Stimulated activated CD8-positive, alpha-beta memory T cell treated with anti-CD3 and anti-CD28 coated beads, Interleukin-2, amount 100 ng/mL, for 48 hours (primary cell): Measurements from ENCODE around the gene B4GALT2.

Source experiments
- DNase-seq, 2 donors: peaks; one replicate each; pipeline ENCODE4 v3.0.0-alpha.2; 2020; ENCODE audit warnings: low read depth in 2 of 2

B4GALT2 gene

DNA sequence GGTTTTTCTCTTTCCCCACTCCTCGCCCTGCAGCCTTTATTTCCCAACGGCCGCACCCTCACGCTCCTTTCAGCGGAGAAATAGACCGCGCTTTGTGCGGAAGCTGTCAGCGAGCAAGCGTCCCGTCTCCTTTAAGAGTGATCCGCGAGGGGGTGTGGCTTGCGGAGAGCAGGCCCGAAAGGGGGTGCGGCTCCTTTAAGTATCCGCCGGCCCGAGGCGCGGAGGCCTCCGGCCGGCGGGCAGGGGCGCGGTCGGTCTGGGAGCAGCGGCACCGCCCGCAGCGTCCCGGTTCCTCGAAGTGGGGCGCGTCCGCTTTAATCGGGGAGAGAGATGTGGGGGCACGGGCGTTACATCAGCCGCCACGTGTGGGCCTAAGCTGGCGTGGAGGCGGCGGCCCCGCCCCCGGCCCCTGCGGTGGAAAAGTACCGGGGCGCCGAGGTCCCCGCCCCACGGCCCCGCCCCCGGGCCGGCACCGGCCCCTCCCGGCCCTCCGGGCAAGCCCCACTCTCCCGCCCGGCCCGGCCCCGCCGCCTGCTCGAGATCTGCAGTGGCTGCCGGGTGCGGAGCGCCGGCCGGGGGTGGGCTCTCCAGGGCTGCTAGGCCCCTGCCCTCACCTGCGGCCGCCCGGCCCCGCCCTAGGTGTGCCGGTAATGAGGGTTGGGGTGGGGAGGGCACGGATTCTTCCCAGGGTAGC is 51.0 kb downstream of the B4GALT2 start:
- peak; percentile 80 to 82 for DNase-seq

DNA sequence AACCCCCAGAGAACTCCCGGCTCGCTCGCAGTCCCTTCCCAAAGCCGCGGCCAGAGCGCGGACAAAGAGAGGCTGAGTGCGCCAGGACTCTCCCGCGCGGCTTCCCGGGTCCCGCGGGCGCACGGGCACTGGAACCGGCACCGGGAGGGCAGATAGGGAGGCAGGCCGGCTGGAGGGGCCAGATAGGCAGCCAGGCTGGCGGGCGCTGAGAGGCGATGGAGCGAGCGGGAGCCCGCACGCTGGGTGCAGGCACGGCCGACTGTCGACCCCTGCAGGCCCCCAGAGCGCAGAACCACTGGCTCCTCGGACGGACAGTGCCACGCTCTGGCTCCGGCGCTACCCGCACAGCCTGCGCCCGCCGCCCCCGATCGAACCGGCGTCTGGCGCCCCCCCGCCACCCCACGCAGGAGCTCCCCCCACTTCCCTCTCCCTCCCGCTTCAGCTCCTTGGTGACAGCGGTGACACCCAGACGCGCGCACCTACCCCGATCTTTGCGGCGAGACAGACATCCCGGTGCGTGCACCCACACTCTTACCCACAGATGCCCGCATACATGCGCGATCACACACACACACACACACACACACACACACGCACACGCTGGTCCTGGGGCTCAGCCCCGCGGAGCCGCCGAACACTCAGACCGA is 51.7 kb downstream of the B4GALT2 start:
- peak; percentile 13 to 32 for DNase-seq

DNA sequence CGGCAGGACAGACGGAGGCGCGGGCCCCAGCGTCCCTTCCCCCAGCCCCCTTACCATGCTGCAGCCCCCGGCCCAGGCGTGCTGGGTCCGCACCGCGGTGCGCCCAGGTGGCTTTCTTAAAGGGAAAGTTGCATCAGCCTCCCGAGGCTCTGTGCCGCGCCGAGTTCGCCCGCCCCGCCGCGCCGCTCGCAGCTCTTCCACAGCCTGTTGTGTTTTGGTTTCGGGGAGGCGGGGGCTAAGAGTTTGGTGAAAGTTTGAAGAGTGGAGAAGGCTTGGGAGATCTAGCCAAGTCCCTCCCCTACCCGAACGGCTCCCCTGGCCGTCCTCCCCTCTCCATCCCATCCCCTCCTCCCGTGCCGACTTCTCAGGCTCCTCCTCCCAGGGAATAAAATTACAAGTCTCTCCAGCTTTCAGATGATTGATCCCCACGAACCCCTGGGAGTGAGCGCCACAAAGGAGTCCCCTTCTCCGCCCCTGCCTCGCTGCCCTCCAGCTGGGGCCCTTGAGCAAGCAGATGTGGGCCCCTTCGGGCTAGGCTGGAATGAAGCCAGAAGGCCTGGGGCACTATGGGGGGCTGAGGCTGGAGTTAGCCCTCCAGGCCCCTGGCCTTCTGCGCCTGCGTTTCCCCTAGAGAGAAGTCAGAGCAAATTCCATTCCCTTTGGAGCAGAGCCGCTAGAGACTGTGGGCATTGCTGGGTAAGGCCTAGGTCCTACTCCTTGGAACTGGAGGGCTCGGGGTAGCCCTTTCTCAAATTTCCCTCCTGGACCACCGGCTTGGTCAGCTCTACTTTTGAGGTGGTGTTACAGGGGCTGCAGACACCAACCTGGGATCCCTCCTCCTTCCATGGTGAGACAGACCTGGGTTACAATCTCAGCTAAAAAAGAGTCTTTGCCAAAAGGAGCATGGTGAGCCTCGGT is 52.5 kb downstream of the B4GALT2 start, which contains the start of gene SLC6A9:
SLC6A9 (minus strand) TSS at position 211 of the 918 bp plus-strand sequence. CDS start 7,185 bp downstream, outside the sequence.
- DNase-seq = peak in 1 of 2 donors; percentile 22

DNA sequence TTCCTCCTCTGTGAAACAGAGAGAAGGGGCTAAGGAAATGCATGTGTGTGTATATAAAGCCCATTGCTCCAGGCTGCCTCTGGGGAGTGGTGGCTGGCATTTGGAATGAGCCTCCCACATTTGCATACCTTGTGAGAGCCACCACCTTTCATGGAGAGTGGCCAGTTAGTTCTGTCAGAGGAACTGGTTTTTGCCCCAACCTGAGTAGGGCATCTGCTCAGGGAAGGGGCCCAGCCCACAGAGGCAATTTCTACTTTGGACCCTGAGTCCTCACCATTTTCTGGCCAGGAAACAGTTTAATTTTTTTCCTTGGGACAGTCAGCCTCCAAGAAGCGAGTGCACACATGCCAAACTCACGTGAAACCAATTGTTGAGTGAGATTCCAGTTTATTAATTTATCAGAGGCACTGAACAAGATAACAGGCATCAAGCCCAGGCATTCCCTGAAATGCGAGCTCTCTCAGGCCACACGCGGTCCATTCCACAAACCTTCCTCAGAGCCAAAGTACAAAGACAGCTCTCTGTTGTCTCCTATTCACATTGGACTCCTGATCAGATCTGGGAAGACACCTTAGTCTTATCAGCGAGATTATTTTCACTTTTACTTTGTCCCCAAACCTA is 53.3 kb downstream of the B4GALT2 start:
- DNase-seq = no peak

DNA sequence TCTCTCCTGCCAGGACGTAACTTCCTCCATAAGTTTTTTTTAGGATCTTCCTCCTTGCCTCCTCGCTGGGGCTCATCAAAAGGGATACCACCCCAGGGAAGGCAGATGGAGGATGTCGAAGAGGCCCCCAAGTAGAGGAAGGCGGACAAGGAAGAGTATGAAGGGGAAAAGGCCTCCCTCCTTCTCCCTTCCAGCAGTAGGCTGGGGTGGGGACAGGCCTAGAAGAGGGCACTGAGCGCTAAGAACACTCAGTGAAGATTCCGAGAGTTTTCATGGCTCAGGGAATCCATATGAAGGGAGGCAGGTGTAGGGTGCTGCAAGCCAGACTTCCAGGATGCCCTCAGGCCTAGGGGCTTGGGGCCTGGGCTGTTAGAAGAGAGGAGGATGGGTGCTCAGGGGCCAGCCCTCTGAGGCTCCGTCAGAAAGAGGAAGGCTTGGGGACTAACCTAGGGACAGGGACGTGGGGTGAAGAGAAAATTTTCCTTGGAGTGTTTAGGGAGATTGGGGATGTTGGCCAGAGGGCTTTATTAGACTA is 54.1 kb downstream of the B4GALT2 start:
- DNase-seq = no peak

DNA sequence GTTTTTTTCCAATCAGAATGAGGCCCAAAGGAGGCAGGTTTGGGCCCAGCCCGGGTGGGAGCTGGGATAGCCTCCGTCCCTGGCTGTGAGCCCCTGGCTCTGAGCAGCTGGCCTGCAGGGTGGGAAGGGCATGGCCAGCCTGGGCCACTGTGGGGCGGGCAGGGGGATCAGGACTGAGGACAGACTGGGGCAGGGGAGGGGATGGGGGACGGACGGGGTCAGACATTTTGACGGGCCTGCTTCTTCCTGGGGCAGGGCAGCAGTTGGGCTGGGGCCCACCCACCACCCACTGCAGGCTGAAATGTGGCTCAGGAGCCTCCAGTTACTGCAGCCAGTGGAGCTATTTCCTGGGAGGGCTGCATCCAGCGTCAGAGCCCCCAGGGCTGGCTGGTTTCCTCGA is 54.7 kb downstream of the B4GALT2 start:
- no peak for DNase-seq

DNA sequence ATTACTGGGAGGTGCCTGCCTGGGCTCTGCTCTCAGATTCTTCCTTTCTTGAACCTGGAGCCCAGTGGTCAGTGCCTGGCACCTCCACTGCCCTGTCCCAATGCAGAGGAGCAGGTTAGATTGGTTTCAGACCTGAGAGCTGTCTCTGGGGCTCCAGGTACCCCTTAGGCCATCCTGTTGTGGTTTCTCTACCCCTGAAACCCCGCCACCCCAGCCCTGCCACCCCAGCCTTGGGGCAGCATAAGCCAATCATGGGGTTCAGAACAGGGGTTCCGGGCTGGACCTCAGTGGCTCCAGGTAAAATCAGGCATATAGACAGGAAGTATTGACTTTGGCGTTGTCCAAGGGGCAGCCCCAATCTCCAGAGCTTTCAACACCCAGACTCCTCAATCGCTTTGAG is 55.4 kb downstream of the B4GALT2 start:
- DNase-seq = no peak

DNA sequence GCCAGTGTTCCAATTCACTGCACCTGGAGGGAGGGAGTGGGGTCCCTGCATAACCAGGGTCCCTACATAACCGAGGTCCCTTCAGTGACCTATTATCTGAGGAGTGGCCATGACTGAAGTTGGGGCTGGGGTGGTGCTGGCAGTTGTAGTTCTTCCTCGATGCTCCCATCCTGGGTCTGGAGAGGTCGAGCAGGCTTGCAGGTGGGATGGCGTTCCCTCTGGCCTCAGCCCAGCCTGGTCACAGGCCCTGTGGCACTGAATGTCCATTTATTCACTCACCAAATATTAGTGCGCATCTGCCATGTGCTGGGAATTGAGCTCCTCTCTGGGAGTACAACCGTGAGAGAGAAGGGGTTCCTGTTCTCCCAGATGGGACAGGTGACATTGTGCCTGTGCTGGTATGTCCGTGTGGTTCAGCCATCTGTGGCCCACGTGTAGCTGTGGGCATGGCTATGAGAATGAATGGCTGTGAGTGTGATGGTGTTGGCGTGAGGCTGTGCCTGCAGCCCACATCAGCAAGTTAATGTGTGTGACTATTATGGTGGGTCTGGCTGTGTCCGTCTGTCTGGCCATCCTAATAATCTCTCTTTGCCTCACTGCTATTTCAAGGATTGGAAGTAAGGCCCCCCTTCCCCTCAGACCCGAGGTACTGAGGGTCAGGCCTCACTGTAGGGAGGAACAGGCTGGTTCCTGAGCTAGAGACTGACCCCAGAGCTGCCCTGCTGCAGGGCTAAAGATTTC is 56.1 kb downstream of the B4GALT2 start:
- no peak for DNase-seq

DNA sequence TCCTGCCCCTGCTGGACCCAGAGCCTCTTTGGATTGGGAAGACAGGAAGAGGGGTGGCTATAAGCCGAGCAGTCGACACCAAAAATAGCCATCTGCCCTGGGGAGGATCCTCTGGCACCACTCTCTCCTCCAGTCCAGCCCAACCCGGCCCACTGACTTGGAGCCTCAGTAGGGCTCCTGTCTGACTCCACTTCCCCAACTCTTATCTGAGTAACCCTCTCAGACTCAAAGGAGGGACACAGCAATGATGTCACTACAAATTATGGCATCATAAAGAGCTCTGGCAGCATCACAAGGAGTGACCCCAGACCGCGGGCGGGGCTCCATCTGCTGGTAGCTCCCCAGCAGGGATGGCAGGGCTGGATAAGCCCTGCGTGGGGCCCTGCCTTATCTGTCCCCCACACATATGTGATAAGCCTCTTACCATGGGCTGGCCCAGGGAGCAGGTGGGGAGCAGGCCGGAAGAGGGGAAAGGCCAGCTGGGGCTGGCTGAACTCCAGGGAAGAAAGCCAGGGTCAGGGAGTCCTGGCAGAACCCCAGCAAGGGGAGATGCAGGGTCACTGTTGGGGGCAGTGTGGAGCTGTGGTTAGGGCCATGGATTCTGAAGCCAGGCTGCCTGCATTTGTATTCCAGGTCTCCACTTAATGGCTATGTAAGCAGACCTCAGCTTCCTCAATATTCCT is 56.9 kb downstream of the B4GALT2 start:
- DNase-seq = no peak

DNA sequence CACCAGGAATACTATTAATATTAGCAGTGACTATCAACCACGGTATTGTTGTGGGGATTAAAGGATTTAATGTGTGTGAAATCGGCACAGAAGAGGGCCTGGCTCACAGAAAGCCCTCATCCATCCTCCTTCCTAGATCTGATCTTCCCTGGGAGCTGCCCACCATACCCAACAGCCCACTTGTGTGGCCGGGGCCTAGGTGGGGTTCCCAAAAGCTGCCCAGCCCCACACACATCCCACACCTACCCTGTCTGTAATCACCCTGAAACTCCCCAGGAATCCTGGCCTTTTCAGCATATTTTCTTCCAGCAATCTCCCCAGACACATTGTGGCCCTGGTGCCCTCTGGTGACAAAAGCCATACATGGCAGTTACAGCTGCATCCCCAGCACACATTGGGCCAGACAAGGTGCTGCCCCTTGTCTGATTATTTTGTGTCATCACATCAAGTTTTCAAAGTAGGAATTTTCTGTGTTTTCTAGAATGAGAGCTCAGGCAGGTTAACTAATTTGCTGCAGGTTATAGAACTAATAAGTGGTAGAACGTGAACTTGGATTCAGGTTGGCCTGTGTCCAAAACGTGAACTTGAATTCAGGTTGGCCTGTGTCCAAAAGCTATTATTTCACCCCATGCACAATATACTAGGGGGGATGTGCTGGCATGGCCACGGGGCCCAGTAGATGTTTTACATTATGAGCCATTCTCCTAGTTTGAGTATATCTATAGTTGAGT is 57.6 kb downstream of the B4GALT2 start:
- peak; percentile 32 to 46 for DNase-seq

DNA sequence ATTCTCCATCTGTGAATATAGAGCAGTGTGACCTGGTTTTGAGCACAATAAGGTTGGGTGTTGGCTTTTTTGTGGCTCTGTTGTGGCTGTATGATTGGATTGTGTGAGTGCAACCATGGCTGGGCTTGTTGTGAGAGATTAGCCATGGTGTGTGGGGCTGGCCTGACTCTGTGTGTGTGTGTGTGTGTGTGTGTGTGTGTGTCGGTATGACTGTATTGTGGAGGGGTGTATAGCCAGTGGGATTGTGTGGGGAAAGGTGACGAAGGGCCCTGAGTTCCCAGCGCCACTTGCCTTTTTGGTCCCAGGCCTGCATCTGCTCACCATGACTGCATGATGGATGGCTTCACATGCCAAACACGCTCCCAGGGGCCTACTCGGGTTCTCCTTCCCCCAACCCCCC is 58.1 kb downstream of the B4GALT2 start:
- DNase-seq = no peak

DNA sequence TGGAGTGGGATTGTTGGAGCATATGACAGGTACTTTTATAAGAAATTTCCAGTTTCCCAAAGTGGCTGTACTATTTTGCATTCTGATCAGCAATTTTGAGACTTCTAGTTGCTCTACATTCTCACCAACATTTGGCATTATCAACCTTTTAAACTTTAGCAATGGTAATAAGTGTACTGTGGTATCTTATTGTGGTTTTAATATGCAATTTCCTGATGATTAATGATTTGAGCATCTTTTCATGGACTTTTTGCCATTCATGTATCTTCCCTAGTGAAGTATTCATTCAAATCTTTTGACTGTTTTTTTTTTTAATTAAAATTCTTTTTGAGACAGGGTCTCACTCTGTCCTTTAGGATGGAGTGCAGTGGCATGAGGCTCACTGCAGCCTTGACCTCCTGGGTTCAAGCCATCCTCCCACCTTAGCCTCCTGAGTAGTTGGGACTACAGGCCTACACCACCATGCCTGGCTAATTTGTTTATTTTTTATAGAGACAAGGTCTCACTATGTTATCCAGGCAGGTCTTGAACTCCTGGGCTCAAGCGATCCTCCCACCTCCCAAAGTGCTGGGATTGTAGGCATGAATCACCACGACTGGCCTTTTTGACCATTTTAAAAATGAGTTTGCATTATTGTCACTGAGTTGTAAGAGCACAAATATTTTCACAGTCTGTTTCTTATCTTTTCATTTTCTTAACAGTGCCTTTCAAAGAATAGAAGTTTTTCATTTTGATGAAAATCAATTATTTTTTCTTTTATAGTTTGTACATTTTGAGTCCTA is 60.1 kb downstream of the B4GALT2 start:
- DNase-seq = no peak

DNA sequence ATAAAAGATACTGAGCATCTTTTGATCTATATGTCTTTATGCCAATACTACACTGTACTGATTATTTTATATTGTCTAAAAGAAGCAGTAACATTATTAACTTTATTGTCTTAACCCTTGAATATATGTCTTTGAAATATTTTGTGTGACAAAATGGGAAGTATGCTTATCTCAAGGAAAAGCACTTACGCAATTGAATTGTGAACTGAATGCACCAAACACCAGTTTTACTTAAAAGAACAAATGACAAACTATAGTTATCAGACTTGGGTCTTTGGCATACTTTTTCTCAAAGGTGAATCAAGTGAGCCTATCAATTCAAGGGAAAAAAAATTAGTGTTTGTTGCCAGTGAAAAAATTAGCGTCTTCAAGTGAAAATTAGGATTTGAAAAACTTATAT is 61.4 kb downstream of the B4GALT2 start:
- DNase-seq = no peak
